ENCODE data around the gene MAN1A2.

The MAN1A2 gene

GRCh38 chr1:117362986-117363385, 4.3 kb upstream of the MAN1A2 start:
- DNase-seq = no peak

- DNase-seq = no peak
Observed at GRCh38 chr1:117363571-117364048, 3.6 kb upstream of the MAN1A2 start.

GRCh38 chr1:117364240-117364639, 3.0 kb upstream of the MAN1A2 start:
- DNase-seq = no peak

DNA sequence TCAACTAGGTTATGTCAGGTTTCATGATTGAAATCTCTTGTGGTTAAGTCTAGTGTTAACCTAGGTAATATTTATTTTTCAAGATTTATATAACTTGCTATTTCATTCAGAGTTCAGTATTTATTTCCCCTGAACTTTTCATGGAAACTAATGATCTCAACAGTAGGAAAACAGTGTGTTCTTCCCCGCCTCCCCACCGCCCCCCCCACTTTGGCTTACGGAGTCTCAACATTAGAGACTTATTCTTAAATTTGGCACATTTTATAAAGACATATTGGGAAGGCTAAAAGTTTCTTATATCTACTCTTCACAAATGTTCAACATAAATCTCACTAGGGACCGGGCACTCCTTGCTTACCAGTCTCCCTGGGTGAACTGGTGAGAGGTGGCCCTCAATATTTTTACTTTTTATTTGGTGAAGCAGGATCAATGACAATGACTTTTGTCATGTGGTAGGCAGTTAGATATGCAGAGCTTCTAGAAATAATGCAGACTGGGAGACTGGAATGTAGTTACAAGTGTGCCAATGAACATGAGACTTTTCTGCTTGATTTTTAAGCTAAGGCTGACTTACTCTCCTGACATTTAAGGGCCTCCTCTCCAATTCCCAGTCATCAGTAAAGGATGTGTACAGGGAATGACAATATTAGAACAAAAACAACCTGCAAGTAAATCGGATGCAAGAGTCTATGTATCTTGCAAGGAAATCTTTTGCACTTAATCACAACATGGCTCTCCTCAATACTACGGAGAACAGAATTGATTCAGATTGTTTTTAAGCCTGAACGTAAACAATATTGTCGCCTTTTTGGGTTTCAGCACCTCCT, 1.7 kb upstream of the MAN1A2 start:
- no peak for DNase-seq

DNA sequence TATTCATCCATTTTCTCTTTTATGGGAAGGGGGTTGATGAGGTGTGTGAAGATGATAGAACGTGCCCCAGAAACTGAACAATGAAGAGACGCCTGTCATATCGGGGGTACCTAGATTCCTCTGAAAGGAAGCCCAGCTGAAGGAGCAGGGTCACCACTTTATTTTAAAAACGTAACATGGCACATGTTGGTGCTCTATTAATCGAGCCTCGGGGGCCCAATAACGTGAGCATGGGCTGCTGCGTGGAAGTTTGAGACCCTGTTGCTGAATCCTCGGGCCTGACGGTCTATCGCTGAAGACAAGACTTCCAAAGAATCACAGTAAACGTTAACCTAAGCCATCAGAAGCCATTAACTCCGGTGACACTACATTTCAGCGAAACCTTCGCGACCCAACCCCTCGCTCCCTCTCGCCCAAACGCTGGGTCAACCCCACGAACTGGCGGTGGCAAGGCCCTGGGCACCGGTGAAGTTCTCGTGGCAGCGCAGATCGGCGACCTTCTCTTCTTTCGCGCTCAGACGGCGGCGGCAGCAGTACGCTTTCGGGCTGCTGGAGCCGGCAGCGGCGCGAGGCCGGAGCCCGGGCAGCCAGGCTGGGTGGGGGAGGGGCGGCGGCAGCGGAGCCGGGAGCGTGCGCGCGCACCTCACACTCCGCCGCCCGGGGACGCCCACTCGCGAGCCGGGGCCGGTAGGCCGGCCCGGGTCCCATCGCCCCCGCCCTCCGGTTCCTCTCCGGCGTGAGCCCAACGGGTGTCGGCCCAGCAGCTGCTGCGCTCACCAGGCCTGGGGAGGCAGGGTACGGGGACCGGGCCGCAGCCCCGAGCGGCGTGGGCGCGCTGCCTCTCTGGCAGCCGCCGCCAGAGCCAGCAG, 838 bp upstream of the MAN1A2 start:
- peak; percentile 48 to 77 for DNase-seq

DNA sequence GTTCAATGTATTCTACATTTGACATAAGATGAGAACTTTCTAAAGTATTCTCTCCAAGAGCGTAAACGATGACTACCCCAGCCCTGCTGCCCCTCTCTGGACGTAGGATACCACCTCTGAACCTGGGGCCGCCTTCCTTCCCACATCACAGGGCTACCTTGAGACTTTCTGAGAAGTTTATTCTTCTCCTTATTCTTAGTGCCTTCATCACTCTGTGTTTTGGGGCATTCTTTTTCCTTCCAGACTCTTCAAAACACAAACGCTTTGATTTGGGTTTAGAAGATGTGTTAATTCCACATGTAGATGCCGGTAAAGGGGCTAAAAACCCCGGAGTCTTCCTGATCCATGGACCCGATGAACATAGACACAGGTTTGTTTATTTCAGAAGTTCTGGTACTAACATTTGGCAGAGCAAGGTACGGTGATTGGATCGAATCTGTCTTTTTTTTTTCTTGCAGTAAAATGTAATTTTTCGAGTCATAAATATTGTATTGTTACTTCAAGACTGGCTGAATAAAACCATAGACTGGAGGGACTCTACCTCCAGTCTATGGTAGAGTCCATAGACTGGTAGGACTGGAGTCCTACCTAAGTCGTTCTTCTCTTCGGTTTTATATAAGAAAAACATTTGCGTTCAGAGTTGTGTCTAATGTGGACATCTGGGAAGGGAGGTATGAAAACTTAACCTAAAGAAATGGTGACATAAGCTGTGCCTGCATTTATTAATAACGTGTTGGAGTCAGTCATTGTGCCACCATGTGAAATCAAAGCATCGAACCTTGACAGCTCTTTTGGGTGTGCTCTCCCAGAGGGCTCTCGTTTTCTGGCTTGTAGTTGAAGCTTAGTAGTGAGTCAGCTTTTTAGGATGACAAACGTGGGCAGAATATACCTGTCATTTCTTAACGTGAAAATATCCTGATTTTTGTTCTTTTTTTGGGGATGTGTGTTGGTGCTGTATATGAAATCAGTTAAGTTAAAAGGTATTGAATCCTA, 1.2 kb downstream of the MAN1A2 start:
- DNase-seq = peak in 1 of 2 experiments; percentile 13

GRCh38 chr1:117370071-117370470, 2.8 kb downstream of the MAN1A2 start:
- no peak for DNase-seq

- no peak for DNase-seq
Observed at GRCh38 chr1:117370509-117370908, 3.3 kb downstream of the MAN1A2 start.

- DNase-seq = no peak
Observed at GRCh38 chr1:117371441-117372151, 4.3 kb downstream of the MAN1A2 start.

DNA sequence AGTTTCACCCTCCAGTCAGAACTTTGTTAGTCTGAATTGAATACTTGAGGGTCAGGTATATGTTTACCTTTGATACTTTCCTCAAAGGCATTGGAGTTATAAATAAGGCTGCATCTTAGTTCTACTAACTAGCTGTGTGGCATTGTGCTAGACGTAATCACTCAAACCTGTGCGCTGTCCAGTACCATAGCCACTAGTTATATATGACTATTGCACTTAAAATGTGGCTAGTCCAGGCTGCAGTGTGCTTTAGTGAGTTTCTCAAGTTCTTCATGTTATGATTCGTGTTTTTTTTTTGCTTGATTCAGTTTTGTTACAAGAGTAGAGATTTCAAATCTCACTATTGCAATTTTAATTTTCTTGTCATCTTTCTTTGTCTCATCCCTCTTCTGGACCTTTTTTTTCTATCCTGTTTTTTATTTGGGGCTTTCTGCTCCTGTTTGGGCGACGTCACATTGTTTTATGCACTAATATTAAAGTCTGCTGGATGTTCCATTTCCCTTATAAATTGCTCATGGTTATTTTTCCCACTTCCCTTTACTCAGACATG, 5.7 kb downstream of the MAN1A2 start:
- DNase-seq = no peak

GRCh38 chr1:117373932-117374331, 6.7 kb downstream of the MAN1A2 start:
- DNase-seq = no peak

DNA sequence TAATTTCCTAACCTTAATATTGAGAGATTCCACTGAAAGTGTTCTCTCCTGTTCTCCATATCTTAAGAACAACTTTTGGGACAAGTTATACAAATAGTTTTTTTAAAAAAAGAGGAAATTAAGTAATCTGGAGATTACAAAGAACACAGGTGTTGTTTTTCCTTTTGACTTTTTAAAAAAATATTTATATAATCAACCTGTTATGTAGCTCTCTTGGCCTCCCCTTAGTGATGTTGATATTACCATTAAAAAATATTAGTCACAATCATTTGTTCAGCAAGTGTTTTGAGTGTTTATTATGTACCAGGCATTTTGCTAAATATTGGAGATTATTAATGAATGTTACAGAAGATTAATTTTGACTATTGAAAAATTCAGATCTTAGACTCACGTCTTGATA, 8.1 kb downstream of the MAN1A2 start:
- no peak for DNase-seq

- no peak for DNase-seq
Observed at GRCh38 chr1:117387060-117387633, 19.9 kb downstream of the MAN1A2 start.

DNA sequence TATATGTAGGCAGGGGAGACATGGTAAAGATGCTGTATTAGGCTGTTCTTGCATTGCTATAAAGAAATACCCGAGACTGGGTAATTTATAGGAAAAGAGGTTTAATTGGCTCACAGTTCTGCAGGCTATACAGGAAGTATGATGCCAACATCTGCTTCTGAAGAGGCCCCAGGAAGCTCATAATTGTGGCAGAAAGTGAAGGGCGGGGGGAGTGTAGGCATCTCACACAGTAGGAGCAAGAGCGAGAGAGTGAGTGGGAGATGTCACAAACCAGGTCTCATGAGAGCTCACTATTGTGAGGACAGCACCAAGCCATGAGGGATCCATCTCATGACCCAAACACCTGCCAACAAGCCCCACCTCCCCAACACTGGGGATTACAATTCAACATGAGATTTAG, 21.1 kb downstream of the MAN1A2 start:
- no peak for DNase-seq

GRCh38 chr1:117389284-117389683, 22.0 kb downstream of the MAN1A2 start:
- DNase-seq = no peak

DNA sequence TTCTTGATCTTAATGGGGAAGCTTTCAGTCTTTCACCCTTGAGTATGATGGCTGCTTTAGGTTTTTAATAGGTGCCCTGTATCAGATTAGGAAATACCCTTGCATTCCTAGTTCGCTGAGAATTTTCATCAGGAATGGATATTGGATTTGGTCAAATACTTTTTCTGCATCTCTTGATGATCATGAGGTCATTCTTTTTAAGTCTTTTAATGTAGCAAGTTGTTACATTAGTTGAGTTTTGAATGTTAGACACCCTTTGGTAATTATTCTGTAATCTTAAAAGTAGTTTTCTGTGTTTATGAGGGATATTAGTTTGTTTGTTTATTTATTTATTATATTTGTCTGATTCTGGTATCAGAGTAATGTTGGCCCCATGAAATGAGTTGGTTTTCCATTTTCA, 22.5 kb downstream of the MAN1A2 start:
- DNase-seq = no peak

DNA sequence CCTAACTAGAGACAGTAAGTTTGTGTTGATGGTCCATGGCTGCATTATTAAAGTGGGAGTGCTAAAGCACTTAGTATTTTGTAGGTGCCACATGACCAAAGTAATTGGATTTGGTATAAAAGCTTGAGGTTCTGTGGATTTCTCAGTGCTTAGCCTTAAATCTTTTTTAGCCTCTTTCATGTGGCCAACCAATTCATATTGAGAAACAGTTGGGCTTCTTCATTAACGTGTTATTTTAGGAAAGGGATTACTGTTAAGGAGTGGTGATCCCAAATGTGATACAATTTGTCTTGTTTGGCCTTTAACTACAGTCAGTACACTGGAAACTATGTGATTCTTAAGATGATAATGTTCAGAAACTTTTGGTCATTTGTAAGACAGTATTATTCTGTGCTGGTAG, 25.5 kb downstream of the MAN1A2 start:
- DNase-seq = no peak

DNA sequence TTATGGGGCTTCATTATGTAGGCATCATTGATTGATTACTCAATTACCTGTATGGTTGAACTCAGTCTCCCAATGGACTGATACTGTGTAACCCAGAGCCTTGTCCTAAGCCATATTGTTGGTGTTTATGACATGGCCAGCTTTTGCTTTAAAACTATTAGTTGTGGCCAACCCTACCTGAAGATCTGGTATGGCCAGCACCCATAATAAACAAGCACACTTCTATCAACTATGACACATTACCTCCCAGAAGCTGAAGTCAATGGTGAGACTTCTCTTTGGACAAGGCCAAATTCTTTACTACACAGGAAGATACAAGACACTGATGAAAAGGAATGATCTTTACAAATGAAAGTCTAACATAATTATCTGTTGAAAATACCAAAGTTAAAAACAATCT, 28.8 kb downstream of the MAN1A2 start:
- DNase-seq = no peak

- no peak for DNase-seq
Observed at GRCh38 chr1:117396636-117397035, 29.4 kb downstream of the MAN1A2 start.

- no peak for DNase-seq
Observed at GRCh38 chr1:117398957-117399356, 31.7 kb downstream of the MAN1A2 start.

DNA sequence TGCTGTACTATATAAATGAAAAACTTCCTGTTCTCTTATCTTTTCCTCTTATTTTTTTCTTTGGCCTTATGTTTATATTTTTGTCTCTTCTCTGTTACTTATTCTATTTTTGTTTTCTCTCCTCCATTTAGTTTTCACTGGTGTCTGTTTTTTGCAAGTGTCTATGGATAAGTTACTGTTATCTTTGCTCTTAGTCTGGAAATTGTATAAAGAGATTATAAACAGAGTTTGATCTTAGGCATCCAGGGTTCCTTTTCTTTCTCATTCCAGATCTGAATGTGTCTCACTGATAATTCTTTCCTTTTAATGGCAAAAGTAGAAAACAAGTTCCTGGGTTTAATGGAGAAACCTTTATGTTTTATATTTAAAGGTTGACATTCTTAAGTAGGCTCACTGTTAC, 34.5 kb downstream of the MAN1A2 start:
- no peak for DNase-seq

Measured in SHP77 (cell line).